HUES48 (cell line): Measurements from ENCODE around the gene GPS1.

Experiments used
- H3K27ac ChIP-seq: one replicate; pipeline ENCODE4 v1.7.0; 2013; ENCODE audit warnings: low read depth, low read length, inconsistent platforms
- H3K27me3 ChIP-seq: 2 replicates; pipeline ENCODE4 v1.6.1; 2013; ENCODE audit warnings: mild to moderate bottlenecking, low read length; ENCODE audit not compliant: control insufficient read depth, insufficient read depth
- H3K36me3 ChIP-seq: 2 replicates; pipeline ENCODE4 v1.6.1; 2013; ENCODE audit warnings: low read length; ENCODE audit not compliant: control insufficient read depth, insufficient read depth
- H3K4me1 ChIP-seq: 2 replicates; pipeline ENCODE4 v1.6.1; 2013; ENCODE audit warnings: mild to moderate bottlenecking, low read length; ENCODE audit not compliant: control insufficient read depth, insufficient read depth
- H3K4me3 ChIP-seq: 2 replicates; pipeline ENCODE4 v1.5.1; 2013; ENCODE audit warnings: mild to moderate bottlenecking, low read depth, low read length
- H3K9ac ChIP-seq: 2 replicates; pipeline ENCODE4 v1.6.1; 2013; ENCODE audit warnings: mild to moderate bottlenecking, low read depth, low read length, moderate library complexity
- H3K9me3 ChIP-seq: 2 replicates; pipeline ENCODE4 v1.6.1; 2013; ENCODE audit warnings: low read length; ENCODE audit not compliant: control insufficient read depth, insufficient read depth

The GPS1 gene

GRCh38 chr17:82016061-82016874 lies 35.4 kb upstream of the GPS1 start:
- Histone ChIP-seq H3K36me3 (peaks cover 10% of the 10 kb centered on the region), H3K9me3 (no peaks in the 10 kb centered on the region), H3K27me3 (no peaks in the 10 kb centered on the region), H3K4me3 (no peak overlapping the region), H3K9ac (no peak overlapping the region), H3K4me1 (no peaks in the 10 kb centered on the region), H3K27ac (no peak overlapping the region)

DNA sequence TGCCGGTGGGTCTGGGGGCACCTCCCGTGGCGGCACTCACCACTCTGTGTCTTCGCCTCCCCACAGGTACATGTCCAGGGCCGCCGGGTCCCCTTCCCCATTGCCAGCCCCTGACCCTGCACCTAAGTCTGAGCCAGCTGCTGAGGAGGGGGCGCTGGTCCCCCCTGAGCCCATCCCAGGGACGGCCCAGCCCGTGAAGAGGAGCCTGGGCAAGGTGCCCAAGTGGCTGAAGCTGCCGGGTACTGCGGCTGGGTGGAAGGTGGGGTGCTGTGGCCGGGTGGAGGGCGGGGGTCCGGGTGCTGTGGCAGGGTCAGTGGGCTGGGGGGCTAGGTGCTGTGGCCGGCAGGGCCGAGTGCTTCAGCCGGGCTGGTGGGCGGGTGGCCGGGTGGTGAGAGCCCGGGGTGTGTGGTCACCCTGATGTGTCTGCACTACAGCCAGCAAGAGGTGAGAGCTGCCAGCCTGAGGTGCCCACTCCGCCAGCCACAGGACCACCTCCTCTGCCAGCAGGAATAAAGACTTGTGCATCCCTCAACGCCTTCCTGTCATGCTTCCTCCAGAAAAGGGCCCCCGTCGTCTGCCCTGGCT lies 34.7 kb upstream of the GPS1 start:
- no peak overlapping the region for H3K4me3 ChIP-seq
- H3K27me3 ChIP-seq = no peaks in the 10 kb centered on the region
- no peaks in the 10 kb centered on the region for H3K9me3 ChIP-seq
- H3K4me1 ChIP-seq = 0 out of 2 replicates have a peak, but pooled peaks cover 5% of the 10 kb centered on the region
- no peak overlapping the region for H3K9ac ChIP-seq
- peaks cover 10% of the 10 kb centered on the region for H3K36me3 ChIP-seq
- no peak overlapping the region for H3K27ac ChIP-seq

- H3K27ac ChIP-seq = no peak overlapping the region
- no peaks in the 10 kb centered on the region for H3K9me3 ChIP-seq
- H3K9ac ChIP-seq = no peak overlapping the region
- peaks cover 10% of the 10 kb centered on the region for H3K36me3 ChIP-seq
- no peak overlapping the region for H3K4me3 ChIP-seq
- no peaks in the 10 kb centered on the region for H3K27me3 ChIP-seq
- 0 out of 2 replicates have a peak, but pooled peaks cover 5% of the 10 kb centered on the region for H3K4me1 ChIP-seq
Measured at GRCh38 chr17:82017612-82018151, 34.0 kb upstream of the GPS1 start.

DNA sequence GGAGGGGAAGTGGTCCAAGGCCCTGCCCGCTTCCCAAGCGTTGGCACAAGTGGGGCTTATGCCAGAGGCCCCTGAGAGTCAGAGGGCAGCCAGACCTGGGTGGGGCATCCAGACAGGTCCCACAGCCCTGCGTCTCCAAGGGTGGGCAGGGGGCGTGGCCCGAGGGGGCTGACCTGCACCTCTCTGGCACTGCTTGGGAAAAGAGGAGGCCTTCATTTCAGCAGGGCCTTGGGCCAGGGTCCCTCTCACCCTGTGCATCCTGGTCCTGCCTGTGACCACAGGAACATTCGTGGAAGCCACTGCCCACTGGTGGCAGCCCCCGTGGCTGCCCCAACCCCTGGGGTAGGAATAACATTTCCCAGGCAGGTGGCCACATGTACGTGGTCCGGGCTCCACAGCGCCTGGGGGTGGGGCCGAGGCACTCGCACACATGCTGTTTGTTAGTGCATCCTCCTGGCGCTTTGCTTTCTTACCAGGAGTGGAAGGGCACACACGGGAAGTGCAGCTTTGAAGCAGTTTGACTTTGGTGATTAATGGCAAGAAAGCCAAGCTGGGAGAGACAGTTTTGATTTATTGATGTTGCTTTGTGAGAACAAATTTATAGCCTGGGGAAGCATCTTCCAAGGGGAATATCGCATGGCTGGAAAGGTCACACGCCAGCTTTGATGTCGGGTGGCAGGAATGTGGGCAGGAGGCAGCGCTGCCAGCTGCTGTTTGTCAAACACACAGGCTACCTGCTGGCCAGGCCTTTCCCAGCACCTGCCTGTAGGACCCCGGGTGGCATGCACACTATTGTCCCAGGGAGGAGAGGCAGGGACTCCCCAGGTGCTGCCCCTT lies 33.3 kb upstream of the GPS1 start:
- H3K9ac ChIP-seq = no peak overlapping the region
- H3K9me3 ChIP-seq = no peaks in the 10 kb centered on the region
- no peak overlapping the region for H3K27ac ChIP-seq
- no peaks in the 10 kb centered on the region for H3K27me3 ChIP-seq
- 0 out of 2 replicates have a peak, but pooled peaks cover 5% of the 10 kb centered on the region for H3K4me1 ChIP-seq
- H3K4me3 ChIP-seq = no peak overlapping the region
- peaks cover 10% of the 10 kb centered on the region for H3K36me3 ChIP-seq

DNA sequence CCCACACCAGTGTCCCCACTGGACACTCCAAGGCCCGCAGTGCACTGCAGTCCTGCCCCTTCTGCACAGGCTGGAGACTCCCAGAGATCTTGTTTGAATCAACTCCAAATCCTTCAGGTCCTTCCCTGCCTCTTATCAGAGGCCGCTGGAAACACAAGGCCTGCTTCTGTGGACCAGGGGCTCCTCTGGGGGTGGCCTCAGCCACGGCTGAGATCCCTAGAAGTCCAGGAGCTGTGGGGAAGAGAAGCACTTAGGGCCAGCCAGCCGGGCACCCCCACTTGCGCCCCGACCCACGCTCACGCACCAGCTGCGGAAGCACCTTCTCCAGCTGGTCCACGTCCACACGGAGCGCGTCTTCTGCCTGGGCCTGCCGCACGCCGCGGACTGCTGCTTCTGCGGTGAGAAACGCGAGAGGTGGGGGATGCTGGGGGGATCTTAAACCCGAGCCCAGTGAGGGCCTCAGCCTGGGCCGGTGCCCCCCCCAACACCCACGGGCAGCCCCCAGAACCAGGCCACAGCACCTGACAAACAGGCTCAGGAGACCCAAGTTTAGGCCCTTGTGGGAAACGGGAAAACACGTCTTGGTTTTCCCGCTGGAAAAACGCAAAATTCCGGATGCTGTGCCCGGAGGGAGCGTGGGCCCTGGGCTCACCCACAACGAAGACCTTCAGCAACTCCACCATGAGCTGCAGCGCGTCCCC lies 32.6 kb upstream of the GPS1 start:
- no peaks in the 10 kb centered on the region for H3K27me3 ChIP-seq
- H3K9me3 ChIP-seq = no peaks in the 10 kb centered on the region
- H3K9ac ChIP-seq = no peak overlapping the region
- 0 out of 2 replicates have a peak, but pooled peaks cover 5% of the 10 kb centered on the region for H3K4me1 ChIP-seq
- no peak overlapping the region for H3K4me3 ChIP-seq
- H3K27ac ChIP-seq = no peak overlapping the region
- H3K36me3 ChIP-seq = peaks cover 10% of the 10 kb centered on the region

DNA sequence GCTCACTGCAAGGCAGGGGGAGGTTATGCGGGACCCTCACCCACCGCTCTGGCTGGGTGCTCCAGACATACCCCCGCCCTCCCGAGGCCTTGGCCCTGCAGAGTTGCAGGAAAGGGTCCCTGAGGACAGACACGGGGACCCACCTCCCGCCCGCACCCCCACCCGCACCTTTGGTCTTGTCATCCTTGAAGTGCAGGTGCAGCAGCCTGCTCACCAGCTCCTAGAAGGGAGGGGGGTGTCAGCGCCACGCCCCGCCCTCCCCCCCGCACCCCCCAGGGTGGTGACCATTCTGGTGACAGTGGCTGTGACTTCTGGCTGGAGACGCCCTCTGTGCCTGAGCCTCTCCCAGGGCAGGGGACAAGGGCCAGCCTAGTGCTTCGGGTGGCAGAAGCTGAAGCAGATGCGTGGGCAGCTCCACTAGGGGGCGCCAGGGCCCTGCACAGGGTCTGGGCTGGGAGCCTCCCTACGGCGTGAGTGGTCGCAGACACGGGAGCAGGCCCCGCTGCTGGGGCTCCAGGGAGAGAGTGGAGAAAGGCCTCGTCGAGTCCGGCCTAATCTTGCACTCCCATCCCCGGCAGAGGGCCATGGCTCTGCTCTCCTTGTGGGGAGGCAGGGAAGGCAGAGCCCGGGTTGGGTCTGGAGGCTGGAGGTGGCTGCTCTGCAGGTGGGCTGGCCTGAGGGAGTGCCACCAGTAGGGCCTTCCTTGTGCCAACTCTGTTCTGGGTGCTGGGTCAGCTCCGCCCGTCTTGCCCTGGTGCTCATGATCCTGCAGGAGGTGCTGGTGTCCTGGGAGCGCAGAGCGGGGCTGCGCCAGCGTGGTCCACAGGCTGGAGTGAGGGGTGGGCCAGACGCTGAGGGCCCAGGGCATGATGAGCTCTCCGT lies 31.8 kb upstream of the GPS1 start:
- Histone ChIP-seq H3K36me3 (peaks cover 10% of the 10 kb centered on the region), H3K27me3 (no peaks in the 10 kb centered on the region), H3K4me3 (no peak overlapping the region), H3K9me3 (no peaks in the 10 kb centered on the region), H3K27ac (no peak overlapping the region), H3K4me1 (0 out of 2 replicates have a peak, but pooled peaks cover 5% of the 10 kb centered on the region), H3K9ac (no peak overlapping the region)

GRCh38 chr17:82020572-82021106 lies 31.1 kb upstream of the GPS1 start:
- Histone ChIP-seq H3K4me3 (no peak overlapping the region), H3K9ac (no peak overlapping the region)

DNA sequence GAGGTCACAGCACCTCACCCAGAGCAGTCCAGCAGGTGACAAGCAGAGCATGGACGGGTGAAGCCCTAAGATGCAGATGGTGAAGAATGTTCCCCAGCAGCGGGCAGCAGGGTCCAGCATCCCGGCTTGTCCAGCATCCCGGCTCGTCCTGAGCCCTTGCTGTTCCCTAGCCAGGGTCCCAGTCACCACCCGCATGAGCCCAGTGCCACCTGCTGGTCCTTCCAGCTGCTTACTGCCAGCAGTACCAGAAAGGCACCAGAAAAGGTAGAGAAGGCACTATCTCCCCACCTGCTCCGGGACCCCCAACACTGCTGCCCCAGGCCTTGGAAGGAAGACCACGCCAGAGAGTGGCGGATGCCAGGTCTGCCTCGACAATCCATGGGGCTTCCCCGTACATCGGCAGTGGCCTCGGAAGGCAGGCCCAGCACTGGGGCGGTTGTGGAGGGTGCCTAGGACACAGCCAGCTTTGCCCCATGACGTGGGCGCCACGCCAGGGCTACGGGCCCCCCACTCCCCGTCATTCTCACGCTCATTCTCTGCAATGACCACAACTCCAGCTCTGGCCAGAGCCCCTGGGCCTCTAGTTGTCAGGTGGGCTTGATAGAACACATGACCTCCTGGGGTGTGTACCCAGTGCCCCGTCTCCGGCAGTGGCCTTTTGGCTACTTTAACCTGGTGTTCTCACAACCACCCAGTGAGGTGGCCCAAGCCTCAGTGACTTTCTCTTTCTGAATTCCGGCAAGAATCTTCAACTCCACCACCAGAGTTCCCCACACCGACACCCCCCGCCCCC lies 30.4 kb upstream of the GPS1 start:
- H3K36me3 ChIP-seq = peaks cover 10% of the 10 kb centered on the region
- H3K9ac ChIP-seq = no peak overlapping the region
- no peak overlapping the region for H3K27ac ChIP-seq
- no peaks in the 10 kb centered on the region for H3K27me3 ChIP-seq
- peak overlapping the region; percentile 95; the same call in 1 of the 2 replicates for H3K4me3 ChIP-seq
- 0 out of 2 replicates have a peak, but pooled peaks cover 5% of the 10 kb centered on the region for H3K4me1 ChIP-seq
- no peaks in the 10 kb centered on the region for H3K9me3 ChIP-seq

More at GRCh38 chr17:82020572-82021106, 31.1 kb upstream of the GPS1 start:
- Histone ChIP-seq H3K27ac (no peak overlapping the region), H3K4me1 (0 out of 2 replicates have a peak, but pooled peaks cover 5% of the 10 kb centered on the region), H3K36me3 (peaks cover 10% of the 10 kb centered on the region), H3K27me3 (no peaks in the 10 kb centered on the region), H3K9me3 (no peaks in the 10 kb centered on the region)

DNA sequence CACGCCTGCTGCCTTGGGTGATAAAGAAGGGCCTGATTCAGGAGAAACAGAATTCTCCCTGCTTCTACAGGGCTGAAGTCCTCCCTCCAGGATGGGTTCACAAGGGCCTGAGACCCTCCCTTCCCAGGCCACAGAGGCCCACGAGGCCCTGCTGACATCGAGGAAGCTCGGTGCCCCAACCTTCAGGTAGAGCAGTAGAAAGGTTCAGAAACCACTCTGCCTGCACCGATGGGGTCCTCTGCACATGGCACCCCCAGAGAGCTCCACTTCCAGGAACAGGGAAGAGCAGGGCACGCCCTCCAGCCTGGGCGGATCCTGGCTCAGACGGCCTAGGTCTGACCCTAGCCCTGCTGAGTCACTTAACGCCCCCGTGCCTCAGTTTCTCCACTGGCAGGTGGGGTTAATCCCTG lies 29.8 kb upstream of the GPS1 start:
- Histone ChIP-seq H3K4me3 (peak overlapping the region; percentile 95), H3K9me3 (no peaks in the 10 kb centered on the region), H3K36me3 (peaks cover 13% of the 10 kb centered on the region), H3K27me3 (no peaks in the 10 kb centered on the region), H3K9ac (peak overlapping the region; percentile 85), H3K4me1 (0 out of 2 replicates have a peak, but pooled peaks cover 5% of the 10 kb centered on the region), H3K27ac (no peak overlapping the region)
